Measurements from ENCODE around the gene FGFR3. TPM values are rescaled to one million over a fixed set of nuclear protein-coding genes. Genes with fewer than 3 reads are reported as not detected.

Gene FGFR3
- total RNA-seq, 2 donors from 2014 or later: 8.7 to 78.2 TPM

DNA sequence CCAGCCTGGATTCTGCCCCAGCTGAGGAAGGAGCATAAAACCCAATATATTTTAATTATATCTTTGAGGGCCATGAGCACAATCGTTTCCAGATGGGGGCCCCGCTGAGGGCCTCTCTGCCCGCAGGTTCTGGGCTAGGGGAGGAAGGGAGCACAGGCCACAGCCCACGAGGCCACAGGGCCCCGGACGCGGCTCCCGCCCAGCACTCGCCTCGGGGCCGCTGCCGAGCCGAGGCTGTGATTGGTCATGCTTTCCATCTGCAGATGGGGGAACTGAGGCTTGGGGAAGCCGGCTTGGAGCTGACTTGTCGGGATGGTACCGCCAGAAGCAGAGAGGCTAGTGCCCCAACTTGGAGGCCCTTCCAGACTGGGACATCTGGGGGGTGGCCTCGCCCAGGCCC is 37.8 kb upstream of the FGFR3 start:
- intact Hi-C loops (cut with DNase I): no loop called here
- Histone ChIP-seq H3K9me3 (no peaks in the 10 kb centered on the region), H3K36me3 (no peaks in the 10 kb centered on the region), H3K27me3 (replicated peaks; ENCODE audit: insufficient read depth) (no peaks in the 10 kb centered on the region), H3K27ac (no peak overlapping the region), H3K4me3 (no peak overlapping the region), H3K4me1 (replicated peaks) (no peaks in the 10 kb centered on the region)
- no peak for TF ChIP-seq POLR2A (IDR thresholded peaks at IDR 0.05)
- TF ChIP-seq, protein P1, sequence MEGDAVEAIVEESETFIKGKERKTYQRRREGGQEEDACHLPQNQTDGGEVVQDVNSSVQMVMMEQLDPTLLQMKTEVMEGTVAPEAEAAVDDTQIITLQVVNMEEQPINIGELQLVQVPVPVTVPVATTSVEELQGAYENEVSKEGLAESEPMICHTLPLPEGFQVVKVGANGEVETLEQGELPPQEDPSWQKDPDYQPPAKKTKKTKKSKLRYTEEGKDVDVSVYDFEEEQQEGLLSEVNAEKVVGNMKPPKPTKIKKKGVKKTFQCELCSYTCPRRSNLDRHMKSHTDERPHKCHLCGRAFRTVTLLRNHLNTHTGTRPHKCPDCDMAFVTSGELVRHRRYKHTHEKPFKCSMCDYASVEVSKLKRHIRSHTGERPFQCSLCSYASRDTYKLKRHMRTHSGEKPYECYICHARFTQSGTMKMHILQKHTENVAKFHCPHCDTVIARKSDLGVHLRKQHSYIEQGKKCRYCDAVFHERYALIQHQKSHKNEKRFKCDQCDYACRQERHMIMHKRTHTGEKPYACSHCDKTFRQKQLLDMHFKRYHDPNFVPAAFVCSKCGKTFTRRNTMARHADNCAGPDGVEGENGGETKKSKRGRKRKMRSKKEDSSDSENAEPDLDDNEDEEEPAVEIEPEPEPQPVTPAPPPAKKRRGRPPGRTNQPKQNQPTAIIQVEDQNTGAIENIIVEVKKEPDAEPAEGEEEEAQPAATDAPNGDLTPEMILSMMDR (IDR thresholded peaks at IDR 0.05): no peak
- no peak for TF ChIP-seq POLR2AphosphoS5 (IDR thresholded peaks at IDR 0.05)
- WGBS: 86% methylated on average over 14 of the region's 17 CpGs
- DNase-seq (ENCODE audit: low spot score): no peak

DNA sequence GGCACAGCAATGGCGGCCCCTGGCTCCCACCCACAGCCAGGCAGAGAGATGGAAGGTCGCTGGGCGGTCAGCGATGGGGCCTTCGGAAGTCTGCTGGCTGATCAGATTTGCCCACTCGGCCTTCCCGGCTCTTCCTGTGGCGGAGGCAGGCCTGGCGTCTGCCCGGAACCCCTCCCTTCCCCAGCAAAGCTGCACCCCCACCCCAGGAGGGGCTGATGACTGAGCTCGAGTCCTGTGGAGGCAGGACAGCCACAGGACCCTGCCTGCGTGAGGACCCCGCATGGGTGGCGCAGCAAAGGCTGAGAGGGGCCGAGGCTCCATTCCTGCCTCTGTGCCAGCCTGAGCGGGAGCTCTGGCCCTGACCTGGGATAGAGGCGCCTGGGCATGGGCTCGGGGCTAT is 37.0 kb upstream of the FGFR3 start:
- intact Hi-C loops (cut with DNase I): no loop called here
- no peaks in the 10 kb centered on the region for H3K4me1 ChIP-seq (replicated peaks)
- DNase-seq (ENCODE audit: low spot score): no peak
- H3K36me3 ChIP-seq: no peaks in the 10 kb centered on the region
- H3K27me3 ChIP-seq (replicated peaks; ENCODE audit: insufficient read depth): no peaks in the 10 kb centered on the region
- H3K4me3 ChIP-seq: no peak overlapping the region
- no peak overlapping the region for H3K27ac ChIP-seq
- no peaks in the 10 kb centered on the region for H3K9me3 ChIP-seq
- WGBS: 87% methylated on average over 17 of the region's 18 CpGs
- TF ChIP-seq, protein P1 (IDR thresholded peaks at IDR 0.05): no peak
- no peak for TF ChIP-seq POLR2A (IDR thresholded peaks at IDR 0.05)
- TF ChIP-seq POLR2AphosphoS5 (IDR thresholded peaks at IDR 0.05): no peak

DNA sequence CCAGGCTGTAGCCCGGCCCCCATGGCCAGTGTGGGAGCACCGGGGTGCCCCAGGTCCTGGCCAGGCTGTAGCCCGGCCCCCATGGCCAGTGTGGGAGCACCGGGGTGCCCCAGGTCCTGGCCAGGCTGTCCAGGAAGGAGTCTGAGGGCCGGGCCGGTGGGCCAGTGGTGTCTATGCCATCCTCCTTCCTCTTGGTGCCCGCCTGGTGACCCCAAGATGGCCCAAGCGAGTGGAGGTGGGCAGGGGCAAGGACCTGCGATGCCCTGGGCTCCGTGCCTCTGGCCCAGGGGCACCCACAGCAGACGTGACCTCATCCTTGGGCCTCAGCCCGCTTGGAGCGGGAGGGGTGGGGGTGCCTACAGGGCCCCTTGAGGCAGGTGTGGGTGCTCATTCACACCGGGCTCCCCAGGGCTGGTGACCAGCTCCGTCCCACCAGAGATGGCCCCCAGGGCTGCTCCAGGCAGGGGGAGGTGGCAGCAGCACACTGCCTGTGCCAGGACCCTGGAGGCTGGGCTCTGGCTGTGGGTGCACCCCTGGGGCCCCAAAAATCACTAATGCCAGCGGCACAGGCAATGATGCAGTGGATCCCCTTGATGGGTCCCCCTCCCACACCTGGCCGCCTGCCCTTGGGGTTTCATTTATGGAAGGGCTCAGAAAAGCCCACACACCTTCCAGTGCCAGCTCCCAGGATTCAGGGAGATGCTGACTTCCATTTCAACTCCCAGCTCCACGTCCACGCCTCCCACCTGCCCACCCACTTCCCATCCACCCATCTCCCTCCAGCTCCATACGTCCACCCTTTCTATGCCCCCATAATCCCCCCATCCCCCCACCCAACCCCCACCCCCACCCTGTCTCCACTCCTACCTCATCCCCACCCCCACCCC is 36.0 kb upstream of the FGFR3 start:
- DNase-seq (ENCODE audit: low spot score): no peak
- H3K27ac ChIP-seq: no peak overlapping the region
- no peaks in the 10 kb centered on the region for H3K36me3 ChIP-seq
- no peak overlapping the region for H3K4me3 ChIP-seq
- intact Hi-C loops (cut with DNase I): no loop called here
- H3K9me3 ChIP-seq: no peaks in the 10 kb centered on the region
- H3K4me1 ChIP-seq (replicated peaks): no peaks in the 10 kb centered on the region
- WGBS: 82% methylated on average over 16 of the region's 20 CpGs
- TF ChIP-seq POLR2AphosphoS5 (IDR thresholded peaks at IDR 0.05) (no peak), POLR2A (IDR thresholded peaks at IDR 0.05) (no peak)
- TF ChIP-seq, protein P1 (IDR thresholded peaks at IDR 0.05): no peak
- H3K27me3 ChIP-seq (replicated peaks; ENCODE audit: insufficient read depth): no peaks in the 10 kb centered on the region

DNA sequence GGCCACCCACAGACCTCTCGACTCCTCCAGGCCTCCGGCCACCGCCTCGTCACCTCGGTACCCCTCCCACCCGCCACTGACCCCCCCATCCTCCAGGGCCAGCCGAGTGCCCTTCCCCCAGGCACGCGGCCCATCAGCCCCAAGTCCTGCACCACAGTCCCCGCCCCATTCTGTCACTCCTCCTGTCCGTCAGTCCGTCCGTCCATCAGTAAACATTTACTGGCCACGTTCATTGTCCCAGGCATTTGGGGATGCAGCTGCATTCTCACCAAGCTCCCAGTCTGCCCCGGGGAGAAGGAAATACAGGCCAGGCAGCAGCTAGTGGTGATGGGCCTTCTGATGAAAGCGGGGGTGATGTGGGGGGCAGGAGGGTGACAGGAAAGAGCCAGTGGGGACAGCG is 35.3 kb upstream of the FGFR3 start:
- Histone ChIP-seq H3K9me3 (no peaks in the 10 kb centered on the region), H3K4me1 (replicated peaks) (no peaks in the 10 kb centered on the region), H3K4me3 (no peak overlapping the region), H3K27me3 (replicated peaks; ENCODE audit: insufficient read depth) (no peaks in the 10 kb centered on the region), H3K36me3 (no peaks in the 10 kb centered on the region), H3K27ac (no peak overlapping the region)
- WGBS: 67% methylated on average over 17 of the region's 17 CpGs
- DNase-seq (ENCODE audit: low spot score): no peak
- intact Hi-C loops (cut with DNase I): no loop called here
- TF ChIP-seq, protein P1 (IDR thresholded peaks at IDR 0.05): no peak
- TF ChIP-seq POLR2AphosphoS5 (IDR thresholded peaks at IDR 0.05) (no peak), POLR2A (IDR thresholded peaks at IDR 0.05) (no peak)
